ENCODE results near the gene TBPL1.

Gene TBPL1

GRCh38 chr6:134007077-134007476 lies 54.1 kb downstream of the TBPL1 start:
- DNase-seq (ENCODE audit: low spot score): no peak

GRCh38 chr6:134009876-134010275 lies 56.9 kb downstream of the TBPL1 start:
- DNase-seq (ENCODE audit: low spot score): no peak

GRCh38 chr6:134010400-134010799 lies 57.4 kb downstream of the TBPL1 start:
- DNase-seq (ENCODE audit: low spot score): no peak

GRCh38 chr6:134010974-134011373 lies 58.0 kb downstream of the TBPL1 start:
- no peak for DNase-seq (ENCODE audit: low spot score)

GRCh38 chr6:134014588-134015137 lies 61.6 kb downstream of the TBPL1 start:
- no peak for DNase-seq (ENCODE audit: low spot score)

- DNase-seq (ENCODE audit: low spot score): no peak
Observed at GRCh38 chr6:134015719-134016557, 62.9 kb downstream of the TBPL1 start.

- DNase-seq (ENCODE audit: low spot score): no peak
Observed at GRCh38 chr6:134016558-134016814, 63.5 kb downstream of the TBPL1 start.

- DNase-seq (ENCODE audit: low spot score): no peak
Observed at GRCh38 chr6:134020071-134020470, 67.0 kb downstream of the TBPL1 start.

- no peak for DNase-seq (ENCODE audit: low spot score)
Observed at GRCh38 chr6:134020543-134020942, 67.5 kb downstream of the TBPL1 start.

- no peak for DNase-seq (ENCODE audit: low spot score)
Observed at GRCh38 chr6:134020968-134021367, 67.9 kb downstream of the TBPL1 start.

- DNase-seq (ENCODE audit: low spot score): no peak
Observed at GRCh38 chr6:134021396-134022122, 68.5 kb downstream of the TBPL1 start.

- DNase-seq (ENCODE audit: low spot score): no peak
Observed at GRCh38 chr6:134022650-134023049, 69.6 kb downstream of the TBPL1 start.

- no peak for DNase-seq (ENCODE audit: low spot score)
Observed at GRCh38 chr6:134026597-134026996, 73.6 kb downstream of the TBPL1 start.

GRCh38 chr6:134028438-134028837 lies 75.4 kb downstream of the TBPL1 start:
- DNase-seq (ENCODE audit: low spot score): no peak

- DNase-seq (ENCODE audit: low spot score): no peak
Observed at GRCh38 chr6:134029495-134030455, 76.8 kb downstream of the TBPL1 start.

GRCh38 chr6:134031696-134032255 lies 78.8 kb downstream of the TBPL1 start:
- no peak for DNase-seq (ENCODE audit: low spot score)

- no peak for DNase-seq (ENCODE audit: low spot score)
Observed at GRCh38 chr6:134034478-134034877, 81.5 kb downstream of the TBPL1 start.

GRCh38 chr6:134034961-134035822 lies 82.2 kb downstream of the TBPL1 start:
- no peak for DNase-seq (ENCODE audit: low spot score)

- DNase-seq (ENCODE audit: low spot score): no peak
Observed at GRCh38 chr6:134035823-134036296, 82.8 kb downstream of the TBPL1 start.

- no peak for DNase-seq (ENCODE audit: low spot score)
Observed at GRCh38 chr6:134039116-134039515, 86.1 kb downstream of the TBPL1 start.

Data from kidney capillary endothelial cell (primary cell).